Left lung (tissue), 10 donors: ENCODE measurements around the gene PYDC1. TPM values are rescaled to one million over a fixed set of nuclear protein-coding genes. Genes with fewer than 3 reads are reported as not detected.

Source experiments
- ATAC-seq: fragments of 200-7000 bp; cut with Tn5 transposase; one replicate; pipeline ENCODE4 v1.9.1; 2020; ENCODE audit warnings: moderate library complexity
- DNase-seq, 4 donors: peaks; one replicate each; pipeline ENCODE4 v3.0.0-alpha.2; 2013 to 2020
- H3K27ac ChIP-seq, 2 donors: fragments of 200-600 bp; sonication (generic) in 1 of 2; one replicate each; pipeline versions ENCODE4 v1.5.0 to v1.8.0; 2020 to 2021
- H3K27me3 ChIP-seq, 2 donors: fragments of 200-600 bp; sonication (generic) in 1 of 2; one replicate each; pipeline versions ENCODE4 v1.5.0 to v1.8.0; 2020 to 2021
- H3K36me3 ChIP-seq, 2 donors: fragments of 200-600 bp; sonication (generic) in 1 of 2; one replicate each; pipeline versions ENCODE4 v1.5.0 to v1.8.0; 2020 to 2021
- H3K4me1 ChIP-seq, 2 donors: fragments of 200-600 bp; one replicate each; pipeline ENCODE4 v1.8.0; 2021
- H3K4me3 ChIP-seq, 2 donors: fragments of 200-600 bp; sonication (generic) in 1 of 2; one replicate each; pipeline versions ENCODE4 v1.5.0 to v1.8.0; 2020 to 2021; ENCODE audit warnings: mild to moderate bottlenecking in 1 of 2
- H3K9me3 ChIP-seq, 2 donors: fragments of 200-600 bp; sonication (generic) in 1 of 2; one replicate each; pipeline versions ENCODE4 v1.5.0 to v1.8.0; 2020 to 2021
- intact Hi-C, 2 donors: fragments of 100-400 bp; cut with DNase I; formaldehyde crosslinking; loops; one replicate each; pipeline versions ENCODE4 v1.11.2 to v1.14.2; 2022
- polyA plus RNA-seq, 6 donors: library from polyadenylated mRNA; unstranded; fragments of 120-200 nt; gene quantifications; one replicate each; pipeline ENCODE4 v1.2.1, GENCODE V29; 2013; ENCODE audit not compliant: insufficient read length in 6 of 6
- total RNA-seq, 2 donors: library from RNA; stranded (reverse); fragmentation: NEBNext Ultra II Directional; extraction: Animal tissue kit (Norgen Biotek cat#: 25700); gene quantifications; one replicate each; pipeline ENCODE4 v1.2.1, GENCODE V29; 2021
- TF ChIP-seq, protein P1 (sequence below), 2 donors: fragments of 200-600 bp; sonication (generic) in 1 of 2; IDR thresholded peaks; one replicate each; pipeline versions ENCODE4 v1.5.0 to v1.8.0; 2021; ENCODE audit warnings: antibody characterized with exemption in 2 of 2
- donor health status: DM: no; HTN: yes; CAD: no.
- donor health status: DM: no; HTN: no; CAD: no.

Gene PYDC1
- total and polyA plus RNA-seq, 8 donors, result not detected

DNA sequence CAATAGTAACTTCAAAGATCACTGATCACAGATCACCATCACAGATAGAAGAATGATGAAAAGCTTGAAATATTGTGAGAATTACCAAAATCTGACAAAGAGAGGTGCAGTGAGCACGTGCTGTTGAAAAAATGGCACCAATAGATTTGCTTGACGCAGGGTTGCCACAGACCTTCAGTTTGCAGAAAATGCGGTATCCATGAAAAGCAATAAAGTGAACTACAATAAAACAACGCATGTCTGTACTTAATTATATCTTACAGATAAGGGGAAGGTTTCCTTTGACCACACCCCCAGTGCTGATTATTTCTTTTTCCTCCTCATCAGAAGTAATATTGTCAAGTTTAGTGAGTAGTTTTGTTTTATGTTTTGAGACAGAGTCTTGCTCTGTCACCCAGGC, 21.1 kb upstream of the PYDC1 start:
- intact Hi-C loops, result no loop called here
- DNase-seq (no peak), ATAC-seq (no peak)
- TF ChIP-seq, protein P1, sequence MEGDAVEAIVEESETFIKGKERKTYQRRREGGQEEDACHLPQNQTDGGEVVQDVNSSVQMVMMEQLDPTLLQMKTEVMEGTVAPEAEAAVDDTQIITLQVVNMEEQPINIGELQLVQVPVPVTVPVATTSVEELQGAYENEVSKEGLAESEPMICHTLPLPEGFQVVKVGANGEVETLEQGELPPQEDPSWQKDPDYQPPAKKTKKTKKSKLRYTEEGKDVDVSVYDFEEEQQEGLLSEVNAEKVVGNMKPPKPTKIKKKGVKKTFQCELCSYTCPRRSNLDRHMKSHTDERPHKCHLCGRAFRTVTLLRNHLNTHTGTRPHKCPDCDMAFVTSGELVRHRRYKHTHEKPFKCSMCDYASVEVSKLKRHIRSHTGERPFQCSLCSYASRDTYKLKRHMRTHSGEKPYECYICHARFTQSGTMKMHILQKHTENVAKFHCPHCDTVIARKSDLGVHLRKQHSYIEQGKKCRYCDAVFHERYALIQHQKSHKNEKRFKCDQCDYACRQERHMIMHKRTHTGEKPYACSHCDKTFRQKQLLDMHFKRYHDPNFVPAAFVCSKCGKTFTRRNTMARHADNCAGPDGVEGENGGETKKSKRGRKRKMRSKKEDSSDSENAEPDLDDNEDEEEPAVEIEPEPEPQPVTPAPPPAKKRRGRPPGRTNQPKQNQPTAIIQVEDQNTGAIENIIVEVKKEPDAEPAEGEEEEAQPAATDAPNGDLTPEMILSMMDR (IDR thresholded peaks at IDR 0.05), result no peak
- Histone ChIP-seq H3K27ac (no peak overlapping the region), H3K36me3 (no peaks in the 10 kb centered on the region), H3K27me3 (no peaks in the 10 kb centered on the region), H3K9me3 (no peaks in the 10 kb centered on the region), H3K4me3 (no peak overlapping the region), H3K4me1 (peaks cover 0 to 5% of the 10 kb centered on the region in 2 donors)

DNA sequence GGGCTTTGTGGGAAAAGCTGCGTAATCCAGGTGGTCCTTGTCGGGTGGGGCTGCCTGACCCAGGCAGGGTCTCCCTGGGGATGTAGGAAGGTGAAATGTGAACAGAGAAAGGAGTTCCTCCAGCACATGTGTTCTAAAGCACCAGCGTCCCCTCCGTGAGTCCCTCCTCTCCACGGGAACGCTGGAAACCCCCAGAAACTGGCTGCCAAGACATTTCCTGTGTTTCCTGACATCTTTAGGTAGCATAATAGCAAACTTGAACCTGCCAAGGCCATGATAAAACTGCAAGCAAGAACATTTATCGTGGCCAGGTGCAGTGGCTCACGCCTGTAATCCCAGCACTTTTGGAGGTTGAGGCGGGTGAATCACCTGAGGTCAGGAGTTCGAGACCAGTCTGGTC, 12.6 kb upstream of the PYDC1 start:
- H3K4me3 ChIP-seq, result no peak overlapping the region
- ATAC-seq (no peak), DNase-seq (no peak)
- no peaks in the 10 kb centered on the region for H3K9me3 ChIP-seq
- no peaks in the 10 kb centered on the region for H3K4me1 ChIP-seq
- peaks cover 0 to under 1% of the 10 kb centered on the region in 2 donors for H3K27me3 ChIP-seq
- TF ChIP-seq, protein P1 (IDR thresholded peaks at IDR 0.05), result no peak
- H3K36me3 ChIP-seq, result no peaks in the 10 kb centered on the region
- H3K27ac ChIP-seq, result no peak overlapping the region
- intact Hi-C loops, result no loop called here

DNA sequence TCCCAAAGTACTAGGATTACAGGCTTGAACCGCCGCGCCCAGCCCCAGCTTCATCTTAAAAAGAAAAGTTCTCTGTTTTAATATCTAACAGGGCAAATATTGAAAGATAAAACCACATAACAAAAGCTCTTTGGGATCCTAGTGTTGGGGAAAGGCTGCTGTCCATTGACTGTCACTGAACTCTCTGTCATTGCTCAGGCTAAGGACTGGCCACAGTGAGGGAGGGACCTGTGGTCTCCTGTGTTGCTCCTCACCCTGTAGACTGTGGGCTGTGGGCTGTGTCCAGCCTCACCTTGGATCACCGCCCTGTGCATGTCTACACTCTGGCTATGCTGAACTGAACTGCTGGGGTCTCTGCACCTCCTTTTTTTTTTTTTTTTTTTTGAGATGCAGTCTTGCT, 11.3 kb upstream of the PYDC1 start:
- ATAC-seq, result no peak
- no peak overlapping the region for H3K4me3 ChIP-seq
- H3K27ac ChIP-seq, result no peak overlapping the region
- no peaks in the 10 kb centered on the region for H3K9me3 ChIP-seq
- peaks cover 0 to 7% of the 10 kb centered on the region in 2 donors for H3K27me3 ChIP-seq
- no peak for DNase-seq
- H3K4me1 ChIP-seq, result no peaks in the 10 kb centered on the region
- intact Hi-C loops, result no loop called here
- H3K36me3 ChIP-seq, result no peaks in the 10 kb centered on the region
- TF ChIP-seq, protein P1 (IDR thresholded peaks at IDR 0.05), result no peak

DNA sequence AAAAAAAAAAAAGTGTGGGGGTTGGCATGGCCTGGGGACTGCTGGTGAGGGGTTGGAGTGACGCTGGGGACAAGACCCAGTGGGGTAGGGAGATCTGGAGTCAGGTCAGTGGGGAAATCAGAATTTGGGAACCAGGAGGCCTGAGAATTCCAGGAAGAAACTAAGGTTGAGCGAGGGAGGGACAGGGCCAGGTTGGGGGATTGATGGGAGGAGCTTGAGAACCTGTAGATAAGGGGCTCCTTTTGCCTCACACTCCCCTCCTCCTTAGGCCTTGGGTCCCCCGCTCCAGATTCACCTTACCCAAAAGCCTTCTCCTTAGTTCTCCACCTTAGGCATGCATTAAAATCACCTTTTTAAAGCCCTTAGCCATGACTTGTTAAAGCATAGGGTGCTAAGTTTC, 8.3 kb upstream of the PYDC1 start:
- H3K27me3 ChIP-seq, result peaks cover 0 to 17% of the 10 kb centered on the region in 2 donors
- no peaks in the 10 kb centered on the region for H3K36me3 ChIP-seq
- H3K4me1 ChIP-seq, result no peaks in the 10 kb centered on the region
- no peak for DNase-seq
- intact Hi-C loops, result no loop called here
- no peak overlapping the region for H3K27ac ChIP-seq
- H3K4me3 ChIP-seq, result no peak overlapping the region
- ATAC-seq, result no peak
- no peaks in the 10 kb centered on the region for H3K9me3 ChIP-seq
- TF ChIP-seq, protein P1 (IDR thresholded peaks at IDR 0.05), result no peak

DNA sequence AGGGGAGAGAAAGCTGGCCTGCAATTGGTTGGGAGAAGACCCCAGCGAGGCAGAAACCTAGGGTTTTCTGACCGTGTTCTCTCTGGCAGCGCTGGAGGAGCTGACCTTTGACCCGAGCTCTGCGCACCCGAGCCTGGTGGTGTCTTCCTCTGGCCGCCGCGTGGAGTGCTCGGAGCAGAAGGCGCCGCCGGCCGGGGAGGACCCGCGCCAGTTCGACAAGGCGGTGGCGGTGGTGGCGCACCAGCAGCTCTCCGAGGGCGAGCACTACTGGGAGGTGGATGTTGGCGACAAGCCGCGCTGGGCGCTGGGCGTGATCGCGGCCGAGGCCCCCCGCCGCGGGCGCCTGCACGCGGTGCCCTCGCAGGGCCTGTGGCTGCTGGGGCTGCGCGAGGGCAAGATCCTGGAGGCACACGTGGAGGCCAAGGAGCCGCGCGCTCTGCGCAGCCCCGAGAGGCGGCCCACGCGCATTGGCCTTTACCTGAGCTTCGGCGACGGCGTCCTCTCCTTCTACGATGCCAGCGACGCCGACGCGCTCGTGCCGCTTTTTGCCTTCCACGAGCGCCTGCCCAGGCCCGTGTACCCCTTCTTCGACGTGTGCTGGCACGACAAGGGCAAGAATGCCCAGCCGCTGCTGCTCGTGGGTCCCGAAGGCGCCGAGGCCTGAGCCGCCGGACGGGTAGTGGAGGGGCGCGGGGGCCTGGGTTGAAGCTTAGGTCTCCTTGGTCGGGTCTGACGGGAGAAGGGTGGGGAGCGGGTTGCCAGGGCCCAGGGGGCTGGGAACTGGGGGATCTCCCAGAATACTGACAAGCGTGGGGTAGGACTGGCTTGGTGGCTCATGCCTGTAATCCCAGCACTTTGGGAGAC, 7.4 kb upstream of the PYDC1 start:
- ATAC-seq (no peak), DNase-seq (no peak)
- no peaks in the 10 kb centered on the region for H3K36me3 ChIP-seq
- no peak overlapping the region for H3K4me3 ChIP-seq
- H3K27me3 ChIP-seq, result peaks cover 0 to 22% of the 10 kb centered on the region in 2 donors
- intact Hi-C loops, result no loop called here
- H3K9me3 ChIP-seq, result no peaks in the 10 kb centered on the region
- TF ChIP-seq, protein P1 (IDR thresholded peaks at IDR 0.05), result no peak
- H3K27ac ChIP-seq, result no peak overlapping the region
- H3K4me1 ChIP-seq, result no peaks in the 10 kb centered on the region
